Right lobe of liver (tissue), 6 donors: Measurements from ENCODE around the gene KAZN. TPM values are rescaled to one million over a fixed set of nuclear protein-coding genes. Genes with fewer than 3 reads are reported as not detected.

Experiments used
- ATAC-seq, 4 donors: fragments of 200-7000 bp; cut with Tn5 transposase; one replicate each; pipeline ENCODE4 v1.9.1; 2020; ENCODE audit warnings: mild to moderate bottlenecking in 4 of 4, moderate library complexity in 4 of 4
- DNase-seq, 3 donors: peaks; one replicate each; pipeline ENCODE4 v3.0.0-alpha.2; 2020
- H3K27ac ChIP-seq, 3 donors: fragments of 200-600 bp; one replicate each; pipeline ENCODE4 v1.8.0; 2022
- H3K27me3 ChIP-seq, 2 donors: fragments of 200-600 bp; one replicate each; pipeline ENCODE4 v1.8.0; 2022
- H3K36me3 ChIP-seq, 4 donors: fragments of 200-600 bp; sonication (generic) in 1 of 4; one replicate each; pipeline versions ENCODE4 v1.5.1 to v1.8.0; 2017 to 2022; ENCODE audit warnings: control low read depth in 1 of 4
- H3K4me1 ChIP-seq, 4 donors: fragments of 200-600 bp; sonication (generic) in 1 of 4; one replicate each; pipeline versions ENCODE4 v1.5.1 to v1.8.0; 2017 to 2022; ENCODE audit warnings: control low read depth in 1 of 4
- H3K4me3 ChIP-seq, 3 donors: fragments of 200-600 bp; one replicate each; pipeline ENCODE4 v1.8.0; 2022
- H3K9me3 ChIP-seq, 4 donors: fragments of 200-600 bp; sonication (generic) in 1 of 4; one replicate each; pipeline versions ENCODE4 v1.5.1 to v1.8.0; 2017 to 2022; ENCODE audit warnings: control low read depth in 1 of 4
- POLR2A ChIP-seq: fragments of 450-650 bp; IDR thresholded peaks from one replicate; pipeline ENCODE4 v1.6.1; 2017; ENCODE audit warnings: antibody characterized with exemption, mild to moderate bottlenecking
- WGBS: methylation state at CpG from one replicate; pipeline ENCODE4 v1.1.6; 2018; ENCODE audit warnings: low coverage, low lambda C conversion rate; ENCODE audit not compliant: insufficient coverage; ENCODE audit errors: missing lambda C conversion rate; 5-methylcytosine and 5-hydroxymethylcytosine counted together
- intact Hi-C, 2 donors: fragments of 100-400 bp; cut with DNase I; formaldehyde crosslinking; loops; one replicate each; pipeline versions ENCODE4 v1.11.2 to v1.14.1; 2022
- total RNA-seq, 6 experiments: library from RNA; depleted of rRNA in 2 of 6; stranded (reverse); fragments of >200 nt in 2 of 6; fragmentation: NEBNext Ultra II Directional in 3 of 6; extraction: Animal tissue kit (Norgen Biotek cat#: 25700) in 3 of 6; gene quantifications; one replicate each; pipeline versions ENCODE4 v1.1.0 to v1.2.4, GENCODE V29; 2016 to 2023
- TF ChIP-seq, protein P1 (sequence below), 4 donors: fragments of 200-600 bp in 3 of 4; fragments of 450-650 bp in 1 of 4; IDR thresholded peaks; one replicate each; pipeline versions ENCODE4 v1.5.1 to v1.8.0; 2016 to 2022; ENCODE audit warnings: antibody characterized with exemption in 4 of 4, mild to moderate bottlenecking in 2 of 4
- donor health status: DM: no; HTN: yes; CAD: no.
- donor health status: DM: no; HTN: no; CAD: no.
- donor health status: DM: no; HTN: no; CAD: no.
- donor health status: DM: no; HTN: yes; CAD: no.
- donor health status: DM: no; HTN: yes; CAD: no.

KAZN gene
- total RNA-seq, 6 experiments from 2014 or later: 1.5 to 7.2 (median 2.7) TPM

DNA sequence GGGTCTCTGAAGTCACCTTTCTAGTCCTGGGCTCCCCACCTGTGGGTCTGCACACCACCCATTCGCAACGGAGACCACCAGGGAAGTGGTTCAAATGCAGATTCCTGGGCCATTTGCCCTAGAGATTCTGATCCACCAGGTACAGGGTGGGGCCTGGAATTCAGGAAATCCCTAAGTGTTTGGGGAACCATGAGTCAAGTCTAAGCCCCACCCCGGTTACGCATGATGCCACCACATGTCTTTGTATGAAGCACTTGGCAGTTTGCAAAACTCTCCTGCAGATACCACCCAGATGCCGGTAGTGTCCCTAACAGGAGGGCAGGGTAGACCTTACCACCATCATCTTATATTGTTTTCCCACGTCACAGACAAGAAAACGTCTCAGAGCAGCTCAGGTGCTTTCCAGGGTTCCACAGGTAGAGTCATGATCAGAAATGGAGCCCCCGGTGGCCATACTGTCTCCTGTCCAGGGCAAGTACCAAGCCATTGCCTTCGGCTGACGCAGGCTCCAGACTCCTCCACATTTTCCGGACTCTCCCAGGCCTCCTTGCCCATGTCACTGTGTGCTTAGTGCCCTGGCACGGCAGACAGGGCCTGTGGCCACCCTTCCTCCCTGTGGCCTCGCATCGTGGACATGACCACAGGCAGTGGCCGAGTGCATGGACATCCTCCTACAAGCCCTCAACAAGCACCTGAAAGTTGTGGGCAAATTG lies 465.9 kb downstream of the KAZN start:
- Histone ChIP-seq H3K36me3 (no peaks in the 10 kb centered on the region), H3K9me3 (no peaks in the 10 kb centered on the region), H3K27ac (no peak overlapping the region), H3K27me3 (no peaks in the 10 kb centered on the region), H3K4me3 (no peak overlapping the region), H3K4me1 (no peaks in the 10 kb centered on the region)
- DNase-seq: no peak
- intact Hi-C loops: no loop called here
- WGBS: 71% methylated on average over 5 of the region's 15 CpGs
- TF ChIP-seq, protein P1, sequence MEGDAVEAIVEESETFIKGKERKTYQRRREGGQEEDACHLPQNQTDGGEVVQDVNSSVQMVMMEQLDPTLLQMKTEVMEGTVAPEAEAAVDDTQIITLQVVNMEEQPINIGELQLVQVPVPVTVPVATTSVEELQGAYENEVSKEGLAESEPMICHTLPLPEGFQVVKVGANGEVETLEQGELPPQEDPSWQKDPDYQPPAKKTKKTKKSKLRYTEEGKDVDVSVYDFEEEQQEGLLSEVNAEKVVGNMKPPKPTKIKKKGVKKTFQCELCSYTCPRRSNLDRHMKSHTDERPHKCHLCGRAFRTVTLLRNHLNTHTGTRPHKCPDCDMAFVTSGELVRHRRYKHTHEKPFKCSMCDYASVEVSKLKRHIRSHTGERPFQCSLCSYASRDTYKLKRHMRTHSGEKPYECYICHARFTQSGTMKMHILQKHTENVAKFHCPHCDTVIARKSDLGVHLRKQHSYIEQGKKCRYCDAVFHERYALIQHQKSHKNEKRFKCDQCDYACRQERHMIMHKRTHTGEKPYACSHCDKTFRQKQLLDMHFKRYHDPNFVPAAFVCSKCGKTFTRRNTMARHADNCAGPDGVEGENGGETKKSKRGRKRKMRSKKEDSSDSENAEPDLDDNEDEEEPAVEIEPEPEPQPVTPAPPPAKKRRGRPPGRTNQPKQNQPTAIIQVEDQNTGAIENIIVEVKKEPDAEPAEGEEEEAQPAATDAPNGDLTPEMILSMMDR (IDR thresholded peaks at IDR 0.05): no peak
- no peak for TF ChIP-seq POLR2A
- no peak for ATAC-seq

DNA sequence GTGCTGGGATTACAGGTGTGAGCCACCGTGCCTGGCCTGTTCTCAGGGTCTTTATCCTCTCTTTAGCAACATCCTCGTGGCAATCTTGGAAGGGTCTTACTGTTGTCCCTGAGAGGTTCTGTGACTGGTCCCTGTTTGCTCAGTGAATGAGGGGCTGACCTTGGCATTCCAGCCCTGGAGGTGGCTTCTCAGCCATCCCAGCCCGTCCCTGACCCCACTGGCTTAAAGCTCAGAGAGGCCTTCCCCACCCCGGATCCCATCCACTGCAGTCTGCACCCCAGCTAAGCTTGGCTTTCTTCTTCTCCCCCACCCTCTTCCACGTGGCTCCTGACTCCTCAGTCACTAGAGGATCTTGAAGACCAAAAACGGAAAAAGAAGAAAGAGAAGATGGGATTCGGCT lies 466.8 kb downstream of the KAZN start:
- no peak for TF ChIP-seq POLR2A
- TF ChIP-seq, protein P1 (IDR thresholded peaks at IDR 0.05): no peak
- Histone ChIP-seq H3K9me3 (no peaks in the 10 kb centered on the region), H3K36me3 (no peaks in the 10 kb centered on the region), H3K27me3 (no peaks in the 10 kb centered on the region), H3K4me1 (no peaks in the 10 kb centered on the region), H3K4me3 (no peak overlapping the region), H3K27ac (no peak overlapping the region)
- DNase-seq (no peak), ATAC-seq (no peak)
- WGBS: 54% methylated on average over 5 of the region's 7 CpGs
- intact Hi-C loops: no loop called here

DNA sequence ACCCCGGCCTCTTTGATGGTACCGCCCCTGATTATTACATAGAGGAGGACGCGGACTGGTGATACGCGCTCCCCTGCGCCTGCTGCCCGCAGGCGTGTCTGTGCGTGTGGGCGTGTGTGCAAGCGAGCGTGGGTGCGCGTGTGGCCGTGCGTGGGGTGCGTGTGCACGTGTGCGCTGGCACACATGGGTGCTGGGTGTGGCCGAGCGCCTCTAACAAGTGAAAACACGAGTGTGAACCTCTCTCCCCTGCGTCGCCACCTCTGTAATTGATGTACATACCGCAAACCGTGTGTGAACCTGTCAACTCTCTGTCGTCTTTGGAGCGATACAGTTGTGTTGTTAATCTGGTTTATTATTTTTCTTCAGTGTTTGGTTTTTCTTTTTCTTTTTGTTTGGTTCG lies 467.3 kb downstream of the KAZN start:
- intact Hi-C loops: no loop called here
- Histone ChIP-seq H3K4me1 (no peaks in the 10 kb centered on the region), H3K9me3 (no peaks in the 10 kb centered on the region), H3K36me3 (no peaks in the 10 kb centered on the region), H3K4me3 (no peak overlapping the region), H3K27ac (no peak overlapping the region), H3K27me3 (no peaks in the 10 kb centered on the region)
- no peak for ATAC-seq
- no peak for DNase-seq
- 95% methylated on average over 15 of the region's 30 CpGs for WGBS
- TF ChIP-seq POLR2A: no peak
- TF ChIP-seq, protein P1 (IDR thresholded peaks at IDR 0.05): no peak

DNA sequence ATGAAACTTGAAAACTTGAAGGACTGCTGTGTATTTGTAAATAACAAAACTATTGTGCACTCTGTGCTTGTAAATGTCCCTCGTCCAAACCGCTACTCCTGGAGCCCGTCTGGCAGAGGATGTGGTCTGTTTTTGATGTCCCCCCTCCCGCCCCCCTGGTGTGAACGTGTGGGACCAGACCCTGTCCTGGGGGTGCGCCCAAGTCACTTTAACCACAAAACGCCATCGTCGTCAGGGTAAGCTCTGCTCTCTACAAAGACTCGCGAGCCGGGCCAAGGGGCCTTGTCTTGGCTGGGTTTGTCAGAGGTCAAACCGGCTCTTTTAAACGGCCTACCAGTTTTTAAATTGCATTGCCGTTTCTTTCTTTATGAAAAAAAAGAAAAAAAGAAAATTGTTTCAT lies 467.7 kb downstream of the KAZN start:
- H3K27ac ChIP-seq: no peak overlapping the region
- H3K27me3 ChIP-seq: no peaks in the 10 kb centered on the region
- no peaks in the 10 kb centered on the region for H3K9me3 ChIP-seq
- H3K36me3 ChIP-seq: no peaks in the 10 kb centered on the region
- DNase-seq (no peak), ATAC-seq (no peak)
- 73% methylated on average over 12 of the region's 15 CpGs for WGBS
- H3K4me1 ChIP-seq: no peaks in the 10 kb centered on the region
- H3K4me3 ChIP-seq: no peak overlapping the region
- intact Hi-C loops: no loop called here
- TF ChIP-seq, protein P1 (IDR thresholded peaks at IDR 0.05): no peak
- no peak for TF ChIP-seq POLR2A
